ENCODE data around the gene ATE1. TPM values are rescaled to one million over a fixed set of nuclear protein-coding genes. Genes with fewer than 3 reads are reported as not detected.

Gene ATE1
- total and polyA plus RNA-seq, 10 of the 15 experiments (the other 5 are each of a cell fraction or from before 2014, with no cell fraction given), result 4.3 to 22.7 (median 15.9) TPM

DNA sequence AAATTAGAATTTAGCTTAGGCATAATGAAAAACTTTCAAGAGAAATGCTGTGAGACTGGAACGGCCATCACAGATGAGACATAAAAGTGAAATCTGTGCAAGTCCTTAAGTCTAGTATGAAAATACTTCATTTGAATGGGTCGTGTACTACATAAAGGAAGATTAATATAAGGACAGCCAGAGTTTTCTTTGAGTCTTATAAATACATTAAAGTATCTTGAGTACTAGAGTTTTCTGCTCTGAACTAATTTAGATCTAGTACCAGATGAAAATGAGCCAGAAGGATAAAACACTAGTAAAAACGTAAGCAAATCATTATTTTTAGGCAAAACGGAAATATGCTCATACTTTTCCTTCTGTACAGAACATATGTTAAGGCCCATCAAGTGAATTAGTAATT lies 93.1 kb downstream of the ATE1 start:
- no TSS peak for BruUV-seq (replicated peaks)
- no peaks in the 10 kb centered on the region for H3K4me1 ChIP-seq (ENCODE audit: control insufficient read depth, insufficient read depth, low read length)
- H3K4me3 ChIP-seq, result no peak overlapping the region
- in situ Hi-C loops (cut with MboI) (no loop called here), intact Hi-C loops (cut with micrococcal nuclease; ENCODE audit: unreplicated experiment) (no loop called here)
- ChIA-PET CTCF (interaction anchor here (0.6 to 5.3 kb wide), 3 partner anchors 11 to 433 kb away, joined by 3 to 35 read pairs (median 3); no protein-coding TSS in a partner anchor), SMC1A (ENCODE audit: uncharacterized antibody, unreplicated experiment) (interaction anchor here (0.7 to 1.0 kb wide), 2 partner anchors 11 to 31 kb away, joined by 3 read pairs; no protein-coding TSS in a partner anchor), RAD21 (ENCODE audit: unreplicated experiment) (no interaction called here), POLR2A (no interaction called here)
- ATAC-seq (no peak), DNase-seq (ENCODE audit: low read depth, low spot score) (no peak), FAIRE-seq (no peak)
- H3K36me3 ChIP-seq (ENCODE audit: control insufficient read depth in 2 of 2, insufficient read depth in 2 of 2, low read length in 1 of 2), result no peaks in the 10 kb centered on the region; a peak in 1 of 4 replicates
- no peaks in the 10 kb centered on the region for H3K79me2 ChIP-seq (ENCODE audit: control insufficient read depth, insufficient read depth, low read length)
- H3K27me3 ChIP-seq (replicated peaks in 1 of 2; ENCODE audit: control insufficient read depth in 2 of 2, insufficient read depth in 2 of 2, low read length in 1 of 2), result no peaks in the 10 kb centered on the region
- H3K9me3 ChIP-seq (replicated peaks; ENCODE audit: control insufficient read depth, insufficient read depth, low read length), result no peaks in the 10 kb centered on the region
- H2AFZ ChIP-seq (ENCODE audit: control insufficient read depth, low read depth, low read length), result no peak overlapping the region
- 81% methylated on average over 4 of the region's 4 CpGs for WGBS (ENCODE audit: insufficient coverage, insufficient replicate concordance, low lambda C conversion rate, missing lambda C conversion rate)
- H3K27ac ChIP-seq (ENCODE audit: control insufficient read depth, insufficient read depth), result no peak overlapping the region
- no peak overlapping the region for H3K4me2 ChIP-seq (ENCODE audit: control insufficient read depth, insufficient read depth)
- no peak for TF ChIP-seq WRNIP1 (IDR thresholded peaks at IDR 0.05; ENCODE audit: borderline replicate concordance, low read depth, low read length)
- no peak for TF ChIP-seq ZNF217 (IDR thresholded peaks at IDR 0.05)
- no peak for TF ChIP-seq CHD4 (IDR thresholded peaks at IDR 0.05)
- TF ChIP-seq, protein P1, sequence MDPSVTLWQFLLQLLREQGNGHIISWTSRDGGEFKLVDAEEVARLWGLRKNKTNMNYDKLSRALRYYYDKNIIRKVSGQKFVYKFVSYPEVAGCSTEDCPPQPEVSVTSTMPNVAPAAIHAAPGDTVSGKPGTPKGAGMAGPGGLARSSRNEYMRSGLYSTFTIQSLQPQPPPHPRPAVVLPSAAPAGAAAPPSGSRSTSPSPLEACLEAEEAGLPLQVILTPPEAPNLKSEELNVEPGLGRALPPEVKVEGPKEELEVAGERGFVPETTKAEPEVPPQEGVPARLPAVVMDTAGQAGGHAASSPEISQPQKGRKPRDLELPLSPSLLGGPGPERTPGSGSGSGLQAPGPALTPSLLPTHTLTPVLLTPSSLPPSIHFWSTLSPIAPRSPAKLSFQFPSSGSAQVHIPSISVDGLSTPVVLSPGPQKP (IDR thresholded peaks at IDR 0.05; ENCODE audit: low read depth, low read length), result no peak
- no peak for TF ChIP-seq TCF3 (IDR thresholded peaks at IDR 0.05; ENCODE audit: borderline replicate concordance, insufficient read depth, low read depth, low read length)
- no peaks in the 10 kb centered on the region for H4K20me1 ChIP-seq (ENCODE audit: control insufficient read depth, insufficient read depth)
- H3K9ac ChIP-seq (ENCODE audit: control insufficient read depth, insufficient read depth, low read length), result no peak overlapping the region

DNA sequence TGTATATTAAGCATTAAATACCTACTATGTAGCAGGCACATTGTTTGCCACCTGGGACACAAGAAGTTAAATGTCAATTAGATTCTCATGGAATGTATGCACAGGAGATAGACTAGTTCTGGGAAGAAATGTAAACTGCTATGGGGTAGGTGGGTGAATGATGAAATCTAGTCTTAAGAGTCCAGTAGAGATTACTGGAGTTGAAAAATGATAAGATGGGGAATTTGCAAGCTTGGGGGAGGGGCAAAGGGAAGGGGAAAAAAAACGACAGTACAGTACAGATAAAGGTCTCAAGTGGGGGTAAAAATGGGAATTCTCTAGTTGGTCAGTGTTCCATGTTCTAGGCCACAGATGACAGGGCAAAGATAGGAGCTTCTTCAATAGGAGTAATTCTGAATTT lies 94.4 kb downstream of the ATE1 start:
- no TSS peak for BruUV-seq (replicated peaks)
- CTCF ChIA-PET, result interaction anchor here (2.6 to 5.3 kb wide), 2 partner anchors 10 to 68 kb away, joined by 10 to 35 read pairs; no protein-coding TSS in a partner anchor
- no peak overlapping the region for H3K9ac ChIP-seq (ENCODE audit: control insufficient read depth, insufficient read depth, low read length)
- WGBS (ENCODE audit: insufficient coverage, insufficient replicate concordance, low lambda C conversion rate, missing lambda C conversion rate), result 58% methylated on average over 1 of the region's 1 CpG
- no peaks in the 10 kb centered on the region for H4K20me1 ChIP-seq (ENCODE audit: control insufficient read depth, insufficient read depth)
- no peaks in the 10 kb centered on the region for H3K4me1 ChIP-seq (ENCODE audit: control insufficient read depth, insufficient read depth, low read length)
- H3K4me3 ChIP-seq, result no peak overlapping the region
- FAIRE-seq, result no peak
- no peak for DNase-seq (ENCODE audit: low read depth, low spot score)
- H3K9me3 ChIP-seq (replicated peaks; ENCODE audit: control insufficient read depth, insufficient read depth, low read length), result no peaks in the 10 kb centered on the region; the same call in 2 of the 3 replicates
- H3K27ac ChIP-seq (ENCODE audit: control insufficient read depth, insufficient read depth), result no peak overlapping the region
- no peak for ATAC-seq
- intact Hi-C loops (cut with micrococcal nuclease; ENCODE audit: unreplicated experiment) (no loop called here), in situ Hi-C loops (cut with MboI) (no loop called here)
- H3K4me2 ChIP-seq (ENCODE audit: control insufficient read depth, insufficient read depth), result no peak overlapping the region
- POLR2A ChIA-PET, result no interaction called here
- H3K27me3 ChIP-seq (replicated peaks in 1 of 2; ENCODE audit: control insufficient read depth in 2 of 2, insufficient read depth in 2 of 2, low read length in 1 of 2), result no peaks in the 10 kb centered on the region
- TF ChIP-seq MEF2A (IDR thresholded peaks at IDR 0.05; ENCODE audit: insufficient read depth, low read depth, low read length), result no peak
- TF ChIP-seq, protein P2, sequence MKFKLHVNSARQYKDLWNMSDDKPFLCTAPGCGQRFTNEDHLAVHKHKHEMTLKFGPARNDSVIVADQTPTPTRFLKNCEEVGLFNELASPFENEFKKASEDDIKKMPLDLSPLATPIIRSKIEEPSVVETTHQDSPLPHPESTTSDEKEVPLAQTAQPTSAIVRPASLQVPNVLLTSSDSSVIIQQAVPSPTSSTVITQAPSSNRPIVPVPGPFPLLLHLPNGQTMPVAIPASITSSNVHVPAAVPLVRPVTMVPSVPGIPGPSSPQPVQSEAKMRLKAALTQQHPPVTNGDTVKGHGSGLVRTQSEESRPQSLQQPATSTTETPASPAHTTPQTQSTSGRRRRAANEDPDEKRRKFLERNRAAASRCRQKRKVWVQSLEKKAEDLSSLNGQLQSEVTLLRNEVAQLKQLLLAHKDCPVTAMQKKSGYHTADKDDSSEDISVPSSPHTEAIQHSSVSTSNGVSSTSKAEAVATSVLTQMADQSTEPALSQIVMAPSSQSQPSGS (IDR thresholded peaks at IDR 0.05; ENCODE audit: low read length), result no peak
- no peak for TF ChIP-seq FOXK2 (IDR thresholded peaks at IDR 0.05)
- TF ChIP-seq CHD4 (IDR thresholded peaks at IDR 0.05), result no peak
- no peak for TF ChIP-seq POLR2AphosphoS5 (IDR thresholded peaks at IDR 0.05; ENCODE audit: low read length)
- no peak for TF ChIP-seq SIN3A (IDR thresholded peaks at IDR 0.05; ENCODE audit: low read depth, low read length)
- no peak for TF ChIP-seq RCOR1 (conservative IDR thresholded peaks at IDR 0.05; ENCODE audit: low read depth, low read length)
- TF ChIP-seq, protein P3, sequence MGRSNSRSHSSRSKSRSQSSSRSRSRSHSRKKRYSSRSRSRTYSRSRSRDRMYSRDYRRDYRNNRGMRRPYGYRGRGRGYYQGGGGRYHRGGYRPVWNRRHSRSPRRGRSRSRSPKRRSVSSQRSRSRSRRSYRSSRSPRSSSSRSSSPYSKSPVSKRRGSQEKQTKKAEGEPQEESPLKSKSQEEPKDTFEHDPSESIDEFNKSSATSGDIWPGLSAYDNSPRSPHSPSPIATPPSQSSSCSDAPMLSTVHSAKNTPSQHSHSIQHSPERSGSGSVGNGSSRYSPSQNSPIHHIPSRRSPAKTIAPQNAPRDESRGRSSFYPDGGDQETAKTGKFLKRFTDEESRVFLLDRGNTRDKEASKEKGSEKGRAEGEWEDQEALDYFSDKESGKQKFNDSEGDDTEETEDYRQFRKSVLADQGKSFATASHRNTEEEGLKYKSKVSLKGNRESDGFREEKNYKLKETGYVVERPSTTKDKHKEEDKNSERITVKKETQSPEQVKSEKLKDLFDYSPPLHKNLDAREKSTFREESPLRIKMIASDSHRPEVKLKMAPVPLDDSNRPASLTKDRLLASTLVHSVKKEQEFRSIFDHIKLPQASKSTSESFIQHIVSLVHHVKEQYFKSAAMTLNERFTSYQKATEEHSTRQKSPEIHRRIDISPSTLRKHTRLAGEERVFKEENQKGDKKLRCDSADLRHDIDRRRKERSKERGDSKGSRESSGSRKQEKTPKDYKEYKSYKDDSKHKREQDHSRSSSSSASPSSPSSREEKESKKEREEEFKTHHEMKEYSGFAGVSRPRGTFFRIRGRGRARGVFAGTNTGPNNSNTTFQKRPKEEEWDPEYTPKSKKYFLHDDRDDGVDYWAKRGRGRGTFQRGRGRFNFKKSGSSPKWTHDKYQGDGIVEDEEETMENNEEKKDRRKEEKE (IDR thresholded peaks at IDR 0.05), result no peak
- no peak for TF ChIP-seq ZNF24 (IDR thresholded peaks at IDR 0.05)
- H3K79me2 ChIP-seq (ENCODE audit: control insufficient read depth, insufficient read depth, low read length), result no peaks in the 10 kb centered on the region
- SMC1A ChIA-PET (ENCODE audit: uncharacterized antibody, unreplicated experiment), result no interaction called here
- H3K36me3 ChIP-seq (ENCODE audit: control insufficient read depth in 2 of 2, insufficient read depth in 2 of 2, low read length in 1 of 2), result peaks cover 0 to 2% of the 10 kb centered on the region in 2 experiments; a peak in 3 of 4 replicates
- no peak overlapping the region for H2AFZ ChIP-seq (ENCODE audit: control insufficient read depth, low read depth, low read length)
- RAD21 ChIA-PET (ENCODE audit: unreplicated experiment), result interaction anchor here (1.2 kb wide), 1 partner anchor 9 kb away, joined by 3 read pairs; no protein-coding TSS in a partner anchor

Measured in GM12878 (cell line).